ENCODE measurements around the gene ATIC. TPM values are rescaled to one million over a fixed set of nuclear protein-coding genes. Genes with fewer than 3 reads are reported as not detected.

ATIC gene
- total RNA-seq, 1 donor: 20.3 TPM

DNA sequence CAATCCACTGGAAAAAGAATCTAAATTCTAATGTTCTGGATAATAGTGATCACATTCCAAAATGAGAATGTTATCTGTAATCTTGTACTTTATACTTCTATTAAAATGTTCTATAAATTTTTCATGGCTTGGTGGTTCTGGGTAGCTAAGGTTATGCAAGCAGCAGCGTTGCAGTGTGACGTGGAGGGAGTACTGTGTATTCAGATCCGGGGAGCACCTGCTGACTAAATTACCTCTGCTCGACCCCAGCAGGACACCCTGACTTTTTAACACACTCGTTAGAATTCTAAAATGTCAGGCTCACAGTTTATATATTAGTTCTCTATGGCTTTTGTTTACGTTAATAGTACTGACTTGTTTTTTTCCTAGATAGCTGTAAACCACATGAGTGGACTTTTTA is 13.0 kb downstream of the ATIC start:
- DNase-seq (ENCODE audit: low read depth): peak; percentile 39
- TF ChIP-seq, protein P1, sequence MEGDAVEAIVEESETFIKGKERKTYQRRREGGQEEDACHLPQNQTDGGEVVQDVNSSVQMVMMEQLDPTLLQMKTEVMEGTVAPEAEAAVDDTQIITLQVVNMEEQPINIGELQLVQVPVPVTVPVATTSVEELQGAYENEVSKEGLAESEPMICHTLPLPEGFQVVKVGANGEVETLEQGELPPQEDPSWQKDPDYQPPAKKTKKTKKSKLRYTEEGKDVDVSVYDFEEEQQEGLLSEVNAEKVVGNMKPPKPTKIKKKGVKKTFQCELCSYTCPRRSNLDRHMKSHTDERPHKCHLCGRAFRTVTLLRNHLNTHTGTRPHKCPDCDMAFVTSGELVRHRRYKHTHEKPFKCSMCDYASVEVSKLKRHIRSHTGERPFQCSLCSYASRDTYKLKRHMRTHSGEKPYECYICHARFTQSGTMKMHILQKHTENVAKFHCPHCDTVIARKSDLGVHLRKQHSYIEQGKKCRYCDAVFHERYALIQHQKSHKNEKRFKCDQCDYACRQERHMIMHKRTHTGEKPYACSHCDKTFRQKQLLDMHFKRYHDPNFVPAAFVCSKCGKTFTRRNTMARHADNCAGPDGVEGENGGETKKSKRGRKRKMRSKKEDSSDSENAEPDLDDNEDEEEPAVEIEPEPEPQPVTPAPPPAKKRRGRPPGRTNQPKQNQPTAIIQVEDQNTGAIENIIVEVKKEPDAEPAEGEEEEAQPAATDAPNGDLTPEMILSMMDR (IDR thresholded peaks at IDR 0.05; ENCODE audit: insufficient read depth, low read depth, low read length): no peak

DNA sequence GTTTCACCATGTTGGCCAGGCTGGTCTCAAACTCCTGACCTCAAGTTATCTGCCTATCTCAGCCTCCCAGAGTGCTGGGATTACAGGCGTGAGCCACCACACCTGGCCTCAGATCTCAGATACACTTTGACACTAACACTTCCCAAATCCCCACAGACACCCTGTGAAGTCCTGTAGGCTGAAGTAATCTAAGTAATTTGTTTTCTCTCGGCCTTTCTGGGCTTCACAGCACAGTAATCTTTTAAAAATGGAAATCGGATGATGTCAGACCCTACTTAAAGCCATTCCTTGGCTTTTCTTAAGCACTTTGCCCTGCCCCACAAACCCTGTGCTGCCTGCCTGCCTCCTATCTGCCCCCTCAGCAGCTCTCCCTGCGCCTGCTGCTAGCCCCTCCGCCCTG is 16.2 kb downstream of the ATIC start:
- DNase-seq (ENCODE audit: low read depth): no peak
- TF ChIP-seq, protein P1 (IDR thresholded peaks at IDR 0.05; ENCODE audit: insufficient read depth, low read depth, low read length): no peak
- H3K4me3 ChIP-seq (ENCODE audit: low read depth, low read length): no peak overlapping the region

More for the DNA sequence above, 13.0 kb downstream of the ATIC start:
- H3K4me3 ChIP-seq (ENCODE audit: low read depth, low read length): no peak overlapping the region

DNA sequence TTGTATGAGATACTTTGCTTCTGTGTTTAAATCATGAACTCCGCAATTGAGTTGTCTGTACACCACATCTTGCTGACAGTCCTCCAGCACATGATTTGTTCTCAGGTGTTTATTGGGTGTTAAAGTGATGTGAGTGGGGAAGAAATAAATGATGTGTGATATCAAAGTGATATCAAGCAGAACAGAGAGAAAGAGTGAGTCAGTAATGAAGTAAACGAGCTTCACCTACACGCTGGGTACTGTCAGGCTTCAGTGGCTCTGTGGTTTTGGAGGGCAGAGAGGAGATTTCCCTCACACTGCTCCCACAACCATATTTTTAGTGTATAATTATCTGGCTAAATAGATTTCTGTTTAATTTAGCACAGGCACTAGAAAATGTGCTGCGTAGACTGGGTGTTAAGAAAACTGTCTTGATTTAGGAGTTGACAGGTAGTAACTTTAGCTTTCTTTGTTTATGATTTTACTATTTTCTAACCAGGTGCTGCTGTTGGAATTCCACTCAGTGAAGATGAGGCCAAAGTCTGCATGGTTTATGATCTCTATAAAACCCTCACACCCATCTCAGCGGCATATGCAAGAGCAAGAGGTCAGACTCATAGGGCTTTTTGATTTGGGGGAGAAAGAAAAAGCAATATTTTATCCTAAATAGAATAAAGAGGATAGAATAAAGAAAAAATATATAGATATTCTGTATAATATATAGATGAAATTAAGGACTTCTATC is 21.2 kb downstream of the ATIC start:
- DNase-seq (ENCODE audit: low read depth): no peak
- TF ChIP-seq, protein P1 (IDR thresholded peaks at IDR 0.05; ENCODE audit: insufficient read depth, low read depth, low read length): no peak
- H3K4me3 ChIP-seq (ENCODE audit: low read depth, low read length): no peak overlapping the region

DNA sequence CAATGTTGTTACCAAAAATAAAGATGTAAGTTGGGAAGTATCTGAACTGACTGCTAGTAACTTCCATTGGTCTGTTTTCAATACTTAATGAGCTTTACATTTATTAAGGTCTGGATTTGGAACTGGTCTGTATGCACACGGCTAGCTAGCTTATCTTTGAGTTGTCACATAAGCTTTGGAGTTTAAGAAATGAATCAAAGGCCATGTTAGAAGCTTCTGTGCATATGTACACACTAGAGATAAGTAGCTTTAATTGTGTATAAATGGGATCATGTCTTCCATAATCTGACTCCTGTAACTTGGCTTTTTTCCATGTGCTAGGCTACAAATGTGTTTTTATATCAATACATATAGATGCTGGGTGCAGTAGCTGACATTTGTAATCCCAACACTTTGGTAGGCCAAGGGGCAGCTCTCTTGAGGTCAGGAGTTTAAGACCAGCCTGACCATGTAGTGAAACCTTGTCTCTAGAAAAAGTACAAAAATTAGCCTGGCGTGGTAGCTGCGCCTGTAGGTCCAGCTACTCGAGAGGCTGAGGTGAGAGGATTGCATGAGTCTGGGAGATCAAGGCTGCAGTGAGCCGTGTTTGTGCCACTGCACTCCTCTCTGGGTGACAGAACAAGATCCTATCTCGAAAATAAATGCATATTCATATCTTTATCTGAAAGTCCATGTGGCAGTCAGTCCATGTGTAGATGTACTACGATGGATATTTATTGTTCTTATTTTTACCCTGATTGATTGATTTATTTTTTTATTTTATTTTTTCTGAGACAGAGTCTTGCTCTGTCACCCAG is 27.2 kb downstream of the ATIC start:
- no peak overlapping the region for H3K4me3 ChIP-seq (ENCODE audit: low read depth, low read length)
- TF ChIP-seq, protein P1 (IDR thresholded peaks at IDR 0.05; ENCODE audit: insufficient read depth, low read depth, low read length): no peak
- no peak for DNase-seq (ENCODE audit: low read depth)

DNA sequence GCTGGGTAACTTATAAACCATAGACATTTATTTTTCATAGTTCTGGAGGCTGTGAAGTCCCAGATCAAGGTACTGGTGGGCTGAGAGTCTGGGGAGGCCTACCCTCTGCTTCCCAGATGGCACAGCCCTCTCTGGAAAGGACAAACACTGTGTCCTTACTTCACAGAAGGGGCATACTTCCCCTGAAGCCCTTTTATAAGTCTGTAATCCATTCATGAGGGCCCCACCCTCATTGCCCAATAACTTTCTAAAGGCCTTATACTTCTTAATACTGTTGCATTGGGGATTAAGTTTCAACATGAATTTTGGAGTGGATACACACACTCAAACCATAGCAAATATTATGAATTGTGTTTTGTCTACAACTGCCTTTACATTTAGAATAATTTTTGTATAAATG is 36.0 kb downstream of the ATIC start:
- TF ChIP-seq, protein P1 (IDR thresholded peaks at IDR 0.05; ENCODE audit: insufficient read depth, low read depth, low read length): no peak
- no peak overlapping the region for H3K4me3 ChIP-seq (ENCODE audit: low read depth, low read length)
- no peak for DNase-seq (ENCODE audit: low read depth)

DNA sequence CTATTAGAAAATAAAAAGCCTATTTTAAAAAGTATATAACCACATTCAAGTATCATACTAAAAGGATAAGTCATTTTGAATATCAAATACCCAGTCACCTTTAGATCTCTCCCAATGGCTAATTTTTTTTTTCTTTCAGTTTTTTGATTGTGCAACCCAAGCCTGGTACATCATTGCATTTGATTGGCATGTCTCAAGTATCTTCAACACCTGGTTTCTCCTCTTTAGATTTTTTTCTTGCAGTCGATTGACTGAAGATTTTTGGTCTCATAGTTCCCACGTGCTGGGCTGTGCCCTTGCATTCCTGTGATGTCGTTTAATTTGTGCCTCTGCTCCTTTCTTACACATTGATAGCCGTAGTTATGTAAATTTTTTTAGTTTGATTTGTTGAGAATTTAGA is 40.7 kb downstream of the ATIC start:
- H3K4me3 ChIP-seq (ENCODE audit: low read depth, low read length): no peak overlapping the region
- TF ChIP-seq, protein P1 (IDR thresholded peaks at IDR 0.05; ENCODE audit: insufficient read depth, low read depth, low read length): no peak
- DNase-seq (ENCODE audit: low read depth): no peak

All from fibroblast of villous mesenchyme (primary cell).